Right renal cortex interstitium (tissue), 3 donors: ENCODE measurements around the gene ZNF892. TPM values are rescaled to one million over a fixed set of nuclear protein-coding genes. Genes with fewer than 3 reads are reported as not detected.
A peak's percentile ranks its signal among the peaks of the same experiment; 100 is the strongest.
"Not testable (repeated sequence)": the region's sequence is repeated elsewhere in the genome, so short reads cannot be mapped to it uniquely, and the experiment has no call there.

Experiments used
- DNase-seq, 3 donors: peaks; one replicate each; pipeline ENCODE4 v3.0.0-alpha.2; 2013; ENCODE audit warnings: low read depth in 3 of 3, low spot score in 2 of 3
- polyA plus RNA-seq, 3 donors: library from polyadenylated mRNA; unstranded; fragments of 120-200 nt; gene quantifications; one replicate each; pipeline ENCODE4 v1.2.1, GENCODE V29; 2013; ENCODE audit not compliant: insufficient read length in 3 of 3

ZNF892 gene
- polyA plus RNA-seq, 3 donors: 3.9 to 5.1 (median 4.3) TPM

DNA sequence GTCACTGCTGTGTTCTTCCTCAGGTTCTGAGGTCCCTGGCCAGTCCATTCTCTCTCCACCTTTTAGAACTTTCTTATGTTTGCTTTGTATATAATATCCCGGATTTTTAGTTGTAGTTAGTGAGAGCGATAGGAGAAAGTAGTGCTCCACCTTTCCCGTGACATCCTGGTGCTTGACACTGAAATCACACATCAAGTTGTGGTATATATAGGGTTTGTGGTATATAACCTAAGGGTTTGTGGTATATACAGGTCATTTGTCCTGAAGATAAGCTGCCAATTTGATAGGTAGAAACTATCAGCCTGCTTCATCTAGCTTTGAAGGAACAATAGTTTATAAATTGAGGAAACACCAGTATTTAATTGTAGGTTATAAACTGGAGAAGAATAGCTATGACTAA is 13.1 kb downstream of the ZNF892 start:
- DNase-seq: no peak

GRCh38 chr2:95225658-95226057 is 18.3 kb downstream of the ZNF892 start:
- no peak for DNase-seq

DNA sequence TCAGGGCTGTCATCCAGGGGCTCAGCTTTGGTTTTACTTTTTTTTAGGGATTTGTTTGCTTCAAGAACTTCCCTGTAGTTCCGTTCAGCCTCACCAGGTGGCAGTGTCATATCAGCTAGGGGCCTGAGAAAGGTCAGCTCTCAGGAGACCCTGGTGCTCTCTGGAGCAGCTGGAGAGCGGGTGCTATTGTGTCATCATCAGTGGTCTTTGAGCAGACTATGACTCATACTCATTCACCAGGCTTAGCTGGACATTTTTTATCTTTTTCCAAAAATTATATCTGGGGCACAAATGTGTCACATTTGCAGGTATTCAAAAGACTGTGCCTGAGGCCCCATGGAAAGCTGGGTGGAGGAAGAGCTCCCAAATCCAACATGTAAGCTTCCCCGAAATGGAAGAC is 24.4 kb downstream of the ZNF892 start:
- peak in 2 of 3 donors; percentile 27 to 36 for DNase-seq

GRCh38 chr2:95232232-95232631 is 24.9 kb downstream of the ZNF892 start:
- DNase-seq: no peak

GRCh38 chr2:95234286-95234785 is 27.0 kb downstream of the ZNF892 start:
- DNase-seq: no peak

- no peak for DNase-seq
These were observed 27.5 kb downstream of the ZNF892 start for GRCh38 chr2:95234816-95235215.

DNA sequence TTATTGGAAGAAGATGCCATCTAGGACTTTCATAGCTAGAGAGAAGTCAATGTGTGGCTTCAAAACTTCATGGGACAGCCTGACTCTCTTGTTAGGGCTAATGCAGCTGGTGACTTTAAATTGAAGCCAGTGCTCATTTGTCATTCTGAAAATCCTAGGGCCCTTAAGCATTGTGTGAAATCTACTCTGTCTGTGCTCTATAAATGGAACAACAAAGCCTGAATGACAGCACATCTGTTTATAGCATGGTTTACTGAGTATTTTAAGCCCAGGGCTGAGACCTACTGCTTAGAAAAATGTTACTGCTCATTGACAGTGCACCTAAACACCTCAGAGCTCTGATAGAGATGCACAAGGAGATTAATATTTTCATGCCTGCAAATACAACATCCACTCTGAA is 30.8 kb downstream of the ZNF892 start:
- no peak for DNase-seq

DNA sequence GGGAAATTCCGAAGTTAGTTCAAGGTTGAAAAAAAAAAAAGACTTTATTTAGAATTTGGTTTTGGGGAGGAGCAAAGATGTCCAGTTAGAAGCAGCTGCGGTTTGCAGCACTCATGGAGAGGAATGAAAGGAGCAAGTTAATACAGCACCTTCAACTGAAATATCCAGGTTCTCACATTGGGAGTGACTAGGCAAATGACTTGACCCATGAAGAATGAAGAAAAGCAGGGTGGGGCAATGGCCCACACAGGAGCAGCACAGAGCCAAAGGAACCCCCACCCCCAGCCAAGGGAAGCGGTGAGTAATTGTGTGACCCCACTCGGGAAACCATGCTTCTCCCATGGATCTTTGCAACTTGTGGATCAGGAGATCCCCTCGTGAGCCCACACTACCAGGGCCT is 32.8 kb downstream of the ZNF892 start:
- DNase-seq: no peak

DNA sequence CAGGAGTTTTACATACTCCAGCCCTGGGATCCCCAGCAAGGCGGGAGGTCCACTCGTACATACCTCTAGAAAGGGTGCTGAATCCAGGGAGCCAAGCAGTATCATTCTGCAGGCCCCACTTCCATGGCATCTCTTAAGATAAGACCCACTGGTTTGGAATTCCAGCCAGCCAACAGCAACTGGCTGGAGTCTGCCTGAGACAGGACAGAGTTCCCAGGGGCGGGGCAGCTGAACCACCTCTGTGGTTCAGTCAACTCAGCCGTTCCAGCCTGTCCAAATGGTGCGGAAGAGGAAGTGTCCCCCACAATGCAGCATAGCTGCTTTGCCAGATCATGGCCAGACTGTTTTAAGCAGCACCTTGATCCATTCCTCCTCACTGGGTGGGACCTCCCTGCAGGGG is 33.2 kb downstream of the ZNF892 start:
- DNase-seq: no peak

DNA sequence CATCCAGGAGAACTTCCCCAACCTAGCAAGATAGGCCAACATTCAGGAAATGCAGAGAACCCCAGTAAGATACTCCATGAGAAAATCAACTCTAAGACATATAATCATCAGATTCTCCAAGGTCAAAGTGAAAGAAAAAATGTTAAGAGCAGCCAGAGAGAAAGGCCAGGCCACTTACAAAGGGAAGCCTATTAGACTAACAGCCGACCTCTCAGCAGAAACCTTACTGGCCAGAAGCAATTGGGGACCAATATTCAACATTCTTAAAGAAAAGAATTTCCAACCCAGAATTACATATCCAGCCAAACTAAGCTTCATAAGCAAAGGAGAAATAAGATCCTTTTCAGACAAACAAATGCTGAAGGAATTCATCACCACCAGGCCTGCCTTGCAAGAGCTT is 34.8 kb downstream of the ZNF892 start:
- not testable (repeated sequence) for DNase-seq

Other genes with a start within 250 kb of the ZNF892 start
- 100 to 1,000 TPM; 306 to 365 (median 323) TPM for gene MAL, start 181.8 kb upstream of the ZNF892 start, polyA plus RNA-seq
- gene MRPS5, start 85.7 kb upstream of the ZNF892 start, polyA plus RNA-seq: 10 to 100 TPM; 67.2 to 69.8 (median 67.5) TPM
- gene ZNF514, start 47.7 kb upstream of the ZNF892 start, polyA plus RNA-seq: 10 to 100 TPM; 20.7 to 23.4 (median 21.6) TPM
- gene ZNF2, start 41.7 kb upstream of the ZNF892 start, polyA plus RNA-seq: 1 to 10 TPM; 8.9 to 10.0 (median 10.0) TPM
- gene PROM2, start 66.9 kb downstream of the ZNF892 start, polyA plus RNA-seq: 10 to 100 TPM; 22.8 to 34.5 (median 31.0) TPM
- gene KCNIP3, start 89.8 kb downstream of the ZNF892 start, polyA plus RNA-seq: 10 to 100 TPM; 14.0 to 14.7 (median 14.4) TPM
- 10 to 100 TPM; 34.3 to 37.7 (median 36.8) TPM for gene FAHD2A, start 195.2 kb downstream of the ZNF892 start, polyA plus RNA-seq